ENCODE results near the gene FOXRED1.
"Not testable (repeated sequence)": the region's sequence is repeated elsewhere in the genome, so short reads cannot be mapped to it uniquely, and the experiment has no call there.

Gene FOXRED1

GRCh38 chr11:126305699-126306098 lies 36.7 kb downstream of the FOXRED1 start:
- no peaks in the 10 kb centered on the region for H3K9me3 ChIP-seq
- no peaks in the 10 kb centered on the region for H3K27me3 ChIP-seq
- peaks cover 24 to 25% of the 10 kb centered on the region in 2 experiments for H3K4me1 ChIP-seq (ENCODE audit: control insufficient read depth in 1 of 2, insufficient read depth in 1 of 2, low read depth in 1 of 2, low read length in 1 of 2)
- TF ChIP-seq, protein P1, sequence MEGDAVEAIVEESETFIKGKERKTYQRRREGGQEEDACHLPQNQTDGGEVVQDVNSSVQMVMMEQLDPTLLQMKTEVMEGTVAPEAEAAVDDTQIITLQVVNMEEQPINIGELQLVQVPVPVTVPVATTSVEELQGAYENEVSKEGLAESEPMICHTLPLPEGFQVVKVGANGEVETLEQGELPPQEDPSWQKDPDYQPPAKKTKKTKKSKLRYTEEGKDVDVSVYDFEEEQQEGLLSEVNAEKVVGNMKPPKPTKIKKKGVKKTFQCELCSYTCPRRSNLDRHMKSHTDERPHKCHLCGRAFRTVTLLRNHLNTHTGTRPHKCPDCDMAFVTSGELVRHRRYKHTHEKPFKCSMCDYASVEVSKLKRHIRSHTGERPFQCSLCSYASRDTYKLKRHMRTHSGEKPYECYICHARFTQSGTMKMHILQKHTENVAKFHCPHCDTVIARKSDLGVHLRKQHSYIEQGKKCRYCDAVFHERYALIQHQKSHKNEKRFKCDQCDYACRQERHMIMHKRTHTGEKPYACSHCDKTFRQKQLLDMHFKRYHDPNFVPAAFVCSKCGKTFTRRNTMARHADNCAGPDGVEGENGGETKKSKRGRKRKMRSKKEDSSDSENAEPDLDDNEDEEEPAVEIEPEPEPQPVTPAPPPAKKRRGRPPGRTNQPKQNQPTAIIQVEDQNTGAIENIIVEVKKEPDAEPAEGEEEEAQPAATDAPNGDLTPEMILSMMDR (IDR thresholded peaks at IDR 0.05), result no peak
- H3K27ac ChIP-seq, result no peak overlapping the region
- no peak overlapping the region for H3K4me3 ChIP-seq (ENCODE audit: low read depth in 1 of 2, low read length in 1 of 2)
- H3K36me3 ChIP-seq, result peaks cover 5% of the 10 kb centered on the region

- Histone ChIP-seq H3K9me3 (no peaks in the 10 kb centered on the region), H3K27ac (no peak overlapping the region), H3K4me3 (ENCODE audit: low read depth in 1 of 2, low read length in 1 of 2) (no peak overlapping the region), H3K4me1 (ENCODE audit: control insufficient read depth in 1 of 2, insufficient read depth in 1 of 2, low read depth in 1 of 2, low read length in 1 of 2) (peaks cover 44 to 45% of the 10 kb centered on the region in 2 experiments), H3K27me3 (no peaks in the 10 kb centered on the region), H3K36me3 (no peaks in the 10 kb centered on the region)
- TF ChIP-seq, protein P1 (IDR thresholded peaks at IDR 0.05), result no peak
Observed at GRCh38 chr11:126307706-126308105, 38.8 kb downstream of the FOXRED1 start.

DNA sequence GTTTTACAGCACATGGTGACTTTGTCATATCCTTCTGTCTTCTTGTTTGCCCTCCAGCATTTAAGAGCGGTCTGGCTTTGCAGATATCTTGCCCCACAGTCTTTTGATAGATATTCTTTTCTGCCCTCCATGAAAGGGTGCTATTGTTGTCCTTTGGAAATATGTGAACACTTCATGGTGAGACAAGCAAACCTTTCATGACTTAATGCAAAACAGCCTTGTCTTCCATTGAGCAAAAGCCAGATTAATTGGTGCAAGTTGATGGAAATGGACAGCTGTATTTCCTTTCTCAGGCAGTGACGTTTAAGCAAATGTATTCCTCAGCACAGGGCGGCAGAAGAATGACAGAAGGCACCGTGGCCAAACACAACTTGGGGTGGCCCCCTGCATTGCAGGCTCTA lies 39.3 kb downstream of the FOXRED1 start:
- no peaks in the 10 kb centered on the region for H3K27me3 ChIP-seq
- TF ChIP-seq, protein P1 (IDR thresholded peaks at IDR 0.05), result no peak
- no peaks in the 10 kb centered on the region for H3K36me3 ChIP-seq
- H3K4me1 ChIP-seq (ENCODE audit: control insufficient read depth in 1 of 2, insufficient read depth in 1 of 2, low read depth in 1 of 2, low read length in 1 of 2), result peaks cover 49% of the 10 kb centered on the region in 2 experiments
- no peak overlapping the region for H3K27ac ChIP-seq
- no peaks in the 10 kb centered on the region for H3K9me3 ChIP-seq
- no peak overlapping the region for H3K4me3 ChIP-seq (ENCODE audit: low read depth in 1 of 2, low read length in 1 of 2)

DNA sequence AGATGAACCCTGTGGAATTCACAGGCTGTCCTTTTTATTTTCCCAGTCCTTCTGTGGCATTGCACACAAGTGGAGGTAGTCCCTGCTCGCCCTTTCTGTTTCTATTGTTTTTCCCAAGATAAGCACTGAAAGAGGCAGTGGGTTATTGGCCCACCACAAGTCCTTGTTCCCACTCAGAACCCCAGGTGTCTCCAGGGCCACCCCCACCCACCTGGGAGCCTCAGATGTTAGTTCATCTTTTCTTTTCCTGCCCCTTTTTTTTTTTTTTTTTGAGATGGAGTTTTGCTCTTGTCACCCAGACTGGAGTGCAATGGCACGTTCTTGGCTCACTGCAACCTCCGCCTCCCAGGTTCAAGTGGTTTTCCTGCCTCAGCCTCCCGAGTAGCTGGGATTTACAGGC lies 39.8 kb downstream of the FOXRED1 start:
- H3K4me1 ChIP-seq (ENCODE audit: control insufficient read depth in 1 of 2, insufficient read depth in 1 of 2, low read depth in 1 of 2, low read length in 1 of 2), result peaks cover 49% of the 10 kb centered on the region in 2 experiments
- not testable (repeated sequence) for H3K27ac ChIP-seq; H3K4me3 ChIP-seq (ENCODE audit: low read depth in 1 of 2, low read length in 1 of 2); H3K36me3 ChIP-seq; H3K9me3 ChIP-seq; H3K27me3 ChIP-seq

DNA sequence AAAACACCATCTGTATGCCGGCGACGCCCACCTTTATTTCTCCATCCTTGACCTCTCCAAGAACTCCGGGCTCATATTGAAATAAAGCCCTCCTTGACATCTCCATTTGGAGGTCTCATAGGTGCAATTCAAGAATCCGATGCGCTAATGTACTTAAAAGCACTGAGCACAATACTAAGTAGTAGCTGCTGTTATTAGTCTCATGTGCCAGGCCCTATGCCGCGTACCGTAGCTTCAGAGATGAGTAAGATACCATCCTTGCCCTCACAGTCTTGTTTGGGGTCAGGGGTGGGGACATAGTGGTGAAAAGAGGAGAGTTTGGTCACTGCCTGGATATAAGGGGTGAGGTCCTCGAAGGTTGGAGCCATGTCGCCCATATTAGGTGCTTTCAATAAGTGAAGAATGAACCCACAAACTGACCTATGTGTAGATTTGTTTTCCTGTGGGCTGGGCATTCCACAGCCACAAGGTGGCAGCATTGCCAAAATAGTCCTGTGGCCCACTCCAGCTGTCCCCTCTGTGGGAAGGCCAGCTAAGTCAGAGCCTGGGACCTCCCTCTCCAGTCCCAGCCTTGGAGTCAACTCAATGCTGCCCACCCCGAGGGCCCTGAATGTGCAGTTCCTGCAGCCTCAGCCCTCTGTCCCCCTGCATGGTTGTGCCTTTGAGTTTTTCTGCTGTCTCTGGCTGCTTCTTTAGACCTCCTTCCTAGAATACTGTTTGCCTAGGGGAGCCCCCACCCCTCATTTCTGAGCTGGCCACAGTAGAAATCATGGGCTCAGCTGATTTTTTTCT lies 41.4 kb downstream of the FOXRED1 start:
- H3K9me3 ChIP-seq, result no peaks in the 10 kb centered on the region
- no peaks in the 10 kb centered on the region for H3K36me3 ChIP-seq
- H3K27me3 ChIP-seq, result no peaks in the 10 kb centered on the region
- TF ChIP-seq, protein P1 (IDR thresholded peaks at IDR 0.05), result peak; percentile 84
- H3K4me1 ChIP-seq (ENCODE audit: control insufficient read depth in 1 of 2, insufficient read depth in 1 of 2, low read depth in 1 of 2, low read length in 1 of 2), result peaks cover 48 to 49% of the 10 kb centered on the region in 2 experiments
- peak overlapping the region; percentile 91 for H3K27ac ChIP-seq
- peak overlapping the region; percentile 19 to 56 for H3K4me3 ChIP-seq (ENCODE audit: low read depth in 1 of 2, low read length in 1 of 2)

DNA sequence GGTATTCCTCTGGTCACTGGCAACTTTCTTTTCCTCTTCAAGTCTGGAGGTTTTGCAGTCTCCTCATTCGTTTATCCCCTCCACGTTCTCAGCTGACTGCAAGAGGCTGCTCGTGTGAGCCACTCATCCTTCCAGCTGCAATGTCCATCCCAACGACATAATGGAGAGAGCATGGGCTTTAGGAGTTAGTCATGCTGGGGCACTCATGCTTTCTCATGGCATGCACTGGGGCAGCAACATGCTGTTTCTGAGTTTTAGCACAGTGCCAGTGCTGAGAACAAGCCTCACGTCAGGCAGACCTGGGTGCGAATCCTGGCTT lies 42.0 kb downstream of the FOXRED1 start:
- Histone ChIP-seq H3K9me3 (no peaks in the 10 kb centered on the region), H3K4me3 (ENCODE audit: low read depth in 1 of 2, low read length in 1 of 2) (peak overlapping the region; percentile 19 to 56), H3K36me3 (no peaks in the 10 kb centered on the region), H3K4me1 (ENCODE audit: control insufficient read depth in 1 of 2, insufficient read depth in 1 of 2, low read depth in 1 of 2, low read length in 1 of 2) (peaks cover 53 to 54% of the 10 kb centered on the region in 2 experiments), H3K27ac (peak overlapping the region; percentile 91), H3K27me3 (no peaks in the 10 kb centered on the region)
- TF ChIP-seq, protein P1 (IDR thresholded peaks at IDR 0.05), result no peak

All from neutrophil (primary cell).